Measurements from ENCODE around the gene CROT. TPM values are rescaled to one million over a fixed set of nuclear protein-coding genes. Genes with fewer than 3 reads are reported as not detected.
A peak's percentile ranks its signal among the peaks of the same experiment; 100 is the strongest.

The CROT gene
- total RNA-seq, 1 donor from 2014 or later, result 18.8 TPM

GRCh38 chr7:87359366-87359765, 13.9 kb downstream of the CROT start:
- H3K4me1 ChIP-seq (ENCODE audit: insufficient read depth, low read length), result no peaks in the 10 kb centered on the region
- H3K4me1 Mint-ChIP-seq (ENCODE audit: low read depth, unreplicated experiment), result peaks cover 6% of the 10 kb centered on the region
- H3K36me3 Mint-ChIP-seq (ENCODE audit: low read depth, unreplicated experiment), result peaks cover 24% of the 10 kb centered on the region
- no peak overlapping the region for H3K4me3 Mint-ChIP-seq (ENCODE audit: unreplicated experiment)
- no peaks in the 10 kb centered on the region for H3K27me3 ChIP-seq (ENCODE audit: insufficient read depth, low read length)
- H3K27ac Mint-ChIP-seq (ENCODE audit: unreplicated experiment), result no peak overlapping the region
- H3K4me3 ChIP-seq (ENCODE audit: insufficient read depth, low read depth, low read length), result no peak overlapping the region
- peaks cover 9% of the 10 kb centered on the region for H3K9me3 Mint-ChIP-seq (ENCODE audit: unreplicated experiment)
- H3K4me2 ChIP-seq (ENCODE audit: low read length), result no peak overlapping the region
- no peaks in the 10 kb centered on the region for H3K27me3 Mint-ChIP-seq (ENCODE audit: low read depth, unreplicated experiment)
- no peaks in the 10 kb centered on the region for H4K20me1 ChIP-seq (ENCODE audit: insufficient read depth, low read length)
- no peak overlapping the region for H3K9ac ChIP-seq (ENCODE audit: low read length)
- peaks cover 3% of the 10 kb centered on the region for H3K36me3 ChIP-seq (ENCODE audit: insufficient read depth, low read length)
- TF ChIP-seq CTCF (IDR thresholded peaks at IDR 0.05; ENCODE audit: insufficient read depth, low read depth, low read length) (no peak), EZH2 (IDR thresholded peaks at IDR 0.05; ENCODE audit: insufficient read depth, low read length) (no peak)
- peaks cover 7% of the 10 kb centered on the region for H3K9me3 ChIP-seq (ENCODE audit: insufficient read depth, low read depth, low read length)
- H3K27ac ChIP-seq (ENCODE audit: low read depth, low read length), result no peak overlapping the region
- no peak for FAIRE-seq
- DNase-seq (ENCODE audit: low read depth), result peak; percentile 89
- H3K79me2 ChIP-seq (ENCODE audit: insufficient read depth, low read length), result no peaks in the 10 kb centered on the region
- H2AFZ ChIP-seq (ENCODE audit: low read depth, low read length), result no peak overlapping the region

GRCh38 chr7:87361320-87361719, 15.9 kb downstream of the CROT start:
- no peak overlapping the region for H2AFZ ChIP-seq (ENCODE audit: low read depth, low read length)
- Mint-ChIP-seq H3K4me1 (ENCODE audit: low read depth, unreplicated experiment) (peaks cover 6% of the 10 kb centered on the region), H3K27ac (ENCODE audit: unreplicated experiment) (no peak overlapping the region), H3K9me3 (ENCODE audit: unreplicated experiment) (peaks cover 3% of the 10 kb centered on the region), H3K4me3 (ENCODE audit: unreplicated experiment) (no peak overlapping the region), H3K36me3 (ENCODE audit: low read depth, unreplicated experiment) (peaks cover 11% of the 10 kb centered on the region), H3K27me3 (ENCODE audit: low read depth, unreplicated experiment) (no peaks in the 10 kb centered on the region)
- DNase-seq (ENCODE audit: low read depth), result no peak
- H3K4me2 ChIP-seq (ENCODE audit: low read length), result no peak overlapping the region
- H3K27me3 ChIP-seq (ENCODE audit: insufficient read depth, low read length), result no peaks in the 10 kb centered on the region
- peaks cover 3% of the 10 kb centered on the region for H3K36me3 ChIP-seq (ENCODE audit: insufficient read depth, low read length)
- no peaks in the 10 kb centered on the region for H3K4me1 ChIP-seq (ENCODE audit: insufficient read depth, low read length)
- FAIRE-seq, result no peak
- no peaks in the 10 kb centered on the region for H3K9me3 ChIP-seq (ENCODE audit: insufficient read depth, low read depth, low read length)
- no peak overlapping the region for H3K27ac ChIP-seq (ENCODE audit: low read depth, low read length)
- no peak overlapping the region for H3K9ac ChIP-seq (ENCODE audit: low read length)
- no peak overlapping the region for H3K4me3 ChIP-seq (ENCODE audit: insufficient read depth, low read depth, low read length)
- H3K79me2 ChIP-seq (ENCODE audit: insufficient read depth, low read length), result no peaks in the 10 kb centered on the region
- TF ChIP-seq EZH2 (IDR thresholded peaks at IDR 0.05; ENCODE audit: insufficient read depth, low read length) (no peak), CTCF (IDR thresholded peaks at IDR 0.05; ENCODE audit: insufficient read depth, low read depth, low read length) (no peak)
- no peaks in the 10 kb centered on the region for H4K20me1 ChIP-seq (ENCODE audit: insufficient read depth, low read length)

GRCh38 chr7:87363342-87363741, 17.9 kb downstream of the CROT start:
- no peak overlapping the region for H2AFZ ChIP-seq (ENCODE audit: low read depth, low read length)
- no peaks in the 10 kb centered on the region for H4K20me1 ChIP-seq (ENCODE audit: insufficient read depth, low read length)
- no peaks in the 10 kb centered on the region for H3K27me3 ChIP-seq (ENCODE audit: insufficient read depth, low read length)
- DNase-seq (ENCODE audit: low read depth) (no peak), FAIRE-seq (no peak)
- H3K27ac ChIP-seq (ENCODE audit: low read depth, low read length), result no peak overlapping the region
- TF ChIP-seq EZH2 (IDR thresholded peaks at IDR 0.05; ENCODE audit: insufficient read depth, low read length), result no peak
- no peak for TF ChIP-seq CTCF (IDR thresholded peaks at IDR 0.05; ENCODE audit: insufficient read depth, low read depth, low read length)
- no peaks in the 10 kb centered on the region for H3K4me1 ChIP-seq (ENCODE audit: insufficient read depth, low read length)
- peaks cover 5% of the 10 kb centered on the region for H3K36me3 ChIP-seq (ENCODE audit: insufficient read depth, low read length)
- Mint-ChIP-seq H3K4me3 (ENCODE audit: unreplicated experiment) (no peak overlapping the region), H3K4me1 (ENCODE audit: low read depth, unreplicated experiment) (peaks cover 6% of the 10 kb centered on the region), H3K9me3 (ENCODE audit: unreplicated experiment) (no peaks in the 10 kb centered on the region), H3K36me3 (ENCODE audit: low read depth, unreplicated experiment) (no peaks in the 10 kb centered on the region), H3K27ac (ENCODE audit: unreplicated experiment) (no peak overlapping the region), H3K27me3 (ENCODE audit: low read depth, unreplicated experiment) (no peaks in the 10 kb centered on the region)
- no peak overlapping the region for H3K4me3 ChIP-seq (ENCODE audit: insufficient read depth, low read depth, low read length)
- H3K79me2 ChIP-seq (ENCODE audit: insufficient read depth, low read length), result no peaks in the 10 kb centered on the region
- H3K9ac ChIP-seq (ENCODE audit: low read length), result no peak overlapping the region
- H3K9me3 ChIP-seq (ENCODE audit: insufficient read depth, low read depth, low read length), result no peaks in the 10 kb centered on the region
- no peak overlapping the region for H3K4me2 ChIP-seq (ENCODE audit: low read length)

Measured in astrocyte (in vitro differentiated cells and primary cell).